HG03039 (cell line): ENCODE measurements around the gene IQSEC1.

Experiments
- ATAC-seq: cut with Tn5 transposase; IDR thresholded peaks from one replicate; pipeline ENCODE4 v1.9.1; 2021; ENCODE audit warnings: mild to moderate bottlenecking, moderate library complexity; ENCODE audit not compliant: unreplicated experiment

IQSEC1 gene

DNA sequence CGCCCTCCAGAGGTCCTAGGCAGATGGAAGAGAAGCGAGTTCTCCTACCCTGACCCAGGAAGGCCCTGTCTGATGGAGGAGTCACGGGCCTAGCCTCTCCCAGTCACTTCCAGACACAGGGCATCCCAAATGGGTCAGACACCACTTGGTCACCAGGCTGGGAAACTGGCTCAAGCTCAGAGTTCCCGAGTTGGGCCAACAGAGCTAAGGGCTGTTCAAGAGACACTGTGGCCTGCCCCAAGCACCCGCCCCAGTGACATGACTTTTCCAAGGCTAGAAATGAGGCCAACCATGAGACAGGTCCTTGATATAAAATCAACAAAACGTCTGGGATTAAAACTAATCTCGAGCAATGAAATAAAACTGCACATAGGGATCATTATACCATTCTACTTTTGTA is 113.8 kb downstream of the IQSEC1 start:
- no peak for ATAC-seq

DNA sequence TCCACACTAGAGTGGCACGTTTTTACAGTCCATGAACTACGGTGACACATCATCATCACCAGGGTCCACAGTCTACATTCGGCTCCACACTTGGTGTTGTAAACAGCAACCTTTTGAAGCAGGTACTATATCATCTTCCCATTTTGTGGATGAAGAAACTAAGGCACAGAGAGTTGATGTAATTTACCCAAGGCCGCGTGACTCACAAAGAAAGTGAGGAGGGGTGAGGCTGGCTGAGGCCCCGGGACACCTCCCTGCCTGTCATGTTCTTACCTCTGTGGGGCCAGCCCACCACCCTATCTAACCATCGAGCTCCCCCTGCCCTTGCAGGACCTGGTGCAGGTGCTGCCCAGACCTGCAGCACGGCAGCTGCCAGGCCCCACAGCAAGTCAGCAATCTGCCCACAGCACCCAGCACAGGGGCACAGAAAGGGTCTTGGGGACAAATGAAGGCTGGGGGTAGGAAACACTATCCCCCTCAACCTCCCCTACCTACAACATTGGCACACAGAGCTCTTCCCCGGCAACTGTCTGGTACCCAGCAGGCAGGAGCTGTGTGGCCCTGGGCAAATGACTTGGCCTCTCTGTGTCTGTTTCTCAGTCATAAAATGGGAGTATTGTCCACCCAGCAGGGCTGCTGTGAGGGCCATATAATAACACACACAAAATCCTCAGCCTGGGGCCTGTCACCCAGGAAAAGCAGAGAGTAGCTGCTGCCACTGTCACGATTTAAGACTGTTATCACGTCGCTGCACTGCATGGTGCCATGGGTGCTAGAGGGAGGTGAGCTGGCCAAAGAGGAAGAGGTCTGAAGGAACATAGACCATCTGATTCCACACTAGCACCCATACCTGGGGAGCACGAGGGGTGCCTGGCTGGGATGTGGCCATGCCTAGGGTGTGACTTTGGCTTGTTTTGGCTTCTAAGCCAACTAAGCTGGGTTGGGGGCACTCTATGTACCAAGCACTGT is 115.1 kb downstream of the IQSEC1 start:
- no peak for ATAC-seq

DNA sequence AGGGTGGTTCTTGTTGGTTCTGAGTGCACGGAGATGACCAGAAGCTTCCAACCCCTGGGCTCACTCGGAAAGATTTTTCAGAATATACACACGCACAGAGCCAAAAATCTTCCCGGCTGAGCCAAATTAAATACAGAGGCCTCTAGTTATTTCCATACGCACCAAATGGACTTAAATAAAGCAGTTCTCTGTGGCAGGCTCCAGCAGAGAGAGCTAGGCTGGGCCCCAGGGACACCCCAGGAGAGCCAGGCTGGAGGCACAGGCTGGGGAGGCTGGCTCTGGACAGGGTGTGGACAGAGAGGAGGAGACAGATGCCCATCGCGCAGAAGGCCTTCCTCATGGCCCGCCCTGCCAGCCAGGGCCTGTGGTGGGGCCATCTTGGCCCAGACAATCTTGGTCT is 115.9 kb downstream of the IQSEC1 start:
- ATAC-seq = no peak

DNA sequence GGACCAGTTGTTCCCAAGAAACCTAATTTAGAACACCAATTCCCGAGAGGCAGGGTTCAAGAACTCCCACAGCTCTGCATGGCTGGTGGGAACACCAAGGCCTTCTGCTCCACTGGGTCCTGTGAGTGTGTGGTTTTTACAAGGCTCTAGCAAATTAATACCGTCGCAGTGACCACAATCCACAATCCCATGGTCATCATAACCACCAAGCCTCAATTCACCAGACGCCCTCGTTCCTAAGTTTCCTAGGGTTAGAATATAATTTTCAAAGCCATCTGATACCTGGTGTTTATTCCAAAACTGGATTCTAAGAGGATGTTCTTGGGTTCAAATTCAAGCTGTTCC is 116.9 kb downstream of the IQSEC1 start:
- ATAC-seq = no peak

DNA sequence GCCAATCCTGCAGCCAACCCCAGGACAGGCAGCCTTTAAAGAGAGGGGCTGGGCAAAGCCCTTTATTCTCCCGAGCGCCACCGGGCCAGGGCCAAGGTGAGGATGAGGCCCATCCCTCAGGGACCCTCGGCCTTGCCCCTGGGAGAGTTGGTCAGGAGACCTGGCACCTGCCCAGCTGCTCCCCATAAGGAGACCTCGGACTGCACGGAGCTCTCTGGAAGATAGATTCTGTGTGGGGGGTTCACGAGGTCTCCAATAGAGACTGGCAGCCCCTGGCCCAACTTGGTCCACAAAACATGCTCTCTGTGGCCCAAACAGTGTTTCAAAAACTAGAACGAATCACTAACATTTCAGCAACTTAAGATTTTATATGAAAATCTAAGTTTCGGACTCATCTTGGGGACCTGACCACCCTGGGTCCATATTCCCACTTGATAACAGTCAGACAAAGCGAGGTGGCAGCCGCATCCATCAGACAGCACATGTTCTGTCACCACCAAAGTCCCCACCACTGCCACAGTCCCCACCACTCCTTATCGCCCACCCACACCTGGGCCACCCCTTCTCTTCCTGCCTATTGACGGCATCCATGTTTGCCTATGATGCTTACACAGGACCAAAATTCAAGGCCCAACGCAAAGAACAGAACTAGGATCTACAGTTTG is 117.4 kb downstream of the IQSEC1 start:
- ATAC-seq = no peak

DNA sequence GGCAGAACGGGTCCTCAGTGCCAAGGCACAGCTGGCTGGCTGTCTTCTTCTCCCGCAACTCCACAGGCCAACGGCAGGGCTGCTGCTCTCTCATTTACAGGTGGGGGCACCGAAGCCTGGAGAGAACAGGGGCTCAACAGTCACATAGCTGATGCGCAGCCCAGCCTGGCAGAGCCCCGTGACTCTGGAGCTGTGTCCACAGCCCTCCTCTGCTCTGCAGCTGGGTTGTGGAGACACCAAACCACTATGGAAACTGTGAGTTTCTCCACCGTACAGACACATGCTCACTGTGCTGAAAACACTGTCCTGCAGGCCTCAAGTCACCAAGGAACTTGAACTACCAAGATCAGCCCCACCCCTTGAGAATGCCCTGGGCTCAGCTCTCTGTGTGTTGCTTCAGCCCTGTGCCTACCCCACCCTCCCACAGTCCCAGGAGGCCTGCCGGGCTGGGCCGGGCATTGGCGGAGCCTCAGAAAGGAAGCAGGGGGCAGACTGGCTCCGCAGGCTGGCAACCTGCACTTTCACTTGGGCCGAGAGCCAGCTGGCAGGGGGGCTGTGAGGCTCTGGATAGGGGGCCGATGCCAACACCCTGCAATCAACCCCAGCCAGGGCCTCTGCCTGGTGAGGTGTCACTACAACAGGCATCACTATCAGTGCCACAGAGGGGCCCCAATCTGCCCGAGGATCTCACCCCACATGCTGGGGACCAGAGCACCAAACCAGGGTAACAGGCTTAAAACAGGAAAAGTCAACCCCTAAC is 118.2 kb downstream of the IQSEC1 start:
- no peak for ATAC-seq

DNA sequence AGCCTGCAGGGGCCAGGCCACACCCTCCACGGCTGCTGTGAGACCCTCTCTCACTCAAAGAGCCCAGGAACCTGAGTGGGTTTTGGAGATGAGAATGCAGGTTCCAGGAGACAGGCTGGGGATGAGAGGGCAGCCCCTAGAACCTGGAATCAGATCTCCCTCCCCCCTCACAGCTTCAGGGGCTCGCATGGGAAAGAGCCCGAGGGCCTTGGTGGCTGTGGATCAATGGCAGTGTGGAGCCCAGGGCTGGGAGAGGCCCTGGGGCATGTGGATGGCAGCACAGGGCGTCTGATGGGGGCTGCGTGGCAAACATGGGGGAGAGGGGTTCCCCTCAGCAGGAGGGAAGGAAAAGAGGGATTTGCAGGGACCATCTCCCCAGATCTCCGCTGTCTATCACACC is 119.0 kb downstream of the IQSEC1 start:
- ATAC-seq = no peak

DNA sequence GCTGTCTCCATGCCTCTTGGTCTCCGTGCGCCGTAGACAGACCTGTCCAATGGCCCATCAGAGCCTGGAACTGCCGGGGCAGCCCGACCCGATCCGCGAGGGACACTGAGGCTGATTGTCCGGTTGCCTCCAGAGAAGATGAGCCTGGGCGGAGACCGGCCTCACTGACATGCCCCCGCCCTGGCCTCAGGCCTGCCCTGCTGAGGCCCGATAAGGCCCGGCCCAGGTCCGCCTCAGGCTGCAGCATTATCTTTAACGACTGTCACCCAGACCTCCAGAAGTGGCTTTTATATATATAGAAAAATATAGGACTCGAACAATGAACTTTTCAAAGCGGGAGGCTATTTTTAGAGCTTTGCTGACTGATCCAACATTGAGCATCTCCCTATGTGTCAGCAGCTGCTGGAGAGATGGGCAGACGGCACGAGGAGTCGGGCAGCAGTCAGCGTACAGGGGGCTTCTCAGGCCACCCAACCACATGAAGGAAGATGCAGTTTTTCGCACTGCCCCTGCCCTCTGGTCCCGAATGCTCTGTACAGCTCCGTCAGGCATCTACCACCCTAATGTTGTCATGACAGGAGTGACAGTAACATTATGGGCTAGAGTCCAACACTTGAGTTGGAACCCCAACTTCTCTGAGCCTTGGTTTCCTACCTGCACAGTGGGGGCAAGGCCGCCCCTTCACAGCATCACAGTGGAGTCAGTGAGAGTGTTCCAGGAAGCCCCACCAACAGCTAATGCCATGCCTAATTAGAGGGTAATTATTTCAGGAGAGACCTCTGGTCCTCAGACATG is 119.8 kb downstream of the IQSEC1 start:
- no peak for ATAC-seq

DNA sequence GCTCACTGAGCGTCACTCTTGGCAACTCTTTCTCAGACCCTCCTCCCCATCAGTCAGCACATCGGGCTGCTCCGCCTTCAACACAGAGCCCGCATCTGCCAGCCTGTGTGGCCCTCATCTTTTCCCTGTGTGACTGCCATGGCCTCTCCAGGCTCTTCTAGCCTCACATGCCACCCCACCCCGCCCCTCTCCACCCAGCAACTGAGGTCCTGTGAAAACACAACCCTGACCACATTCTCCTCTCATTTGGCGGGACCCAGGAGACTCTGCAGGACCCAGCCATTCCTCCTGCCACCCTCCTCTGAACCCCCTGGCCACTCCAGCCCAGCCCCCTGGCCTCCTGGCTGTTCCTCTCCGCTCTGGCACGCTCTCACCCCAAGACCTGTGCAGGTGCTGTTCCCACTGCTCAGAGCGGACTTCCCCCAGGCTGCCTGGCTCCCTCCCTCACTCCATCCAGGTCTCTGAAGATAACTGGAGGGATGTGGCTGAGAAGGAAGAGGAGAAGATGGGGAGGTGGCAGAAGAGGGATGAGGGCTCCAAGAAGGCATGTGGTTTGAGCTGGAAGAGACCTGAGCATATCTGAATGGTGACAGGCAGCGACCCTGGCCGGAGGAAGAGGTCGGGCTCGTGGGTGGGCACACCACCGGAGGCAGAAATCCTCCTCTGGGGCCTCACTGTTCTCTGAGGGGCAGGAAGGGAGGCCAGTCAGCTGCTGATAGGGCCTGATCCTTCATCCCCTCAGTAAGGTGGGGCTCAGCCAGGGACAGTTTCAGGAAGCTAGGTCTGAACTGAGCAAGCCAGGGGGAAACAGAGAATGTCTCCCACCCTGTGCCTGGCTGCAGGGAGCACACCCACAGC is 120.7 kb downstream of the IQSEC1 start:
- ATAC-seq = no peak

DNA sequence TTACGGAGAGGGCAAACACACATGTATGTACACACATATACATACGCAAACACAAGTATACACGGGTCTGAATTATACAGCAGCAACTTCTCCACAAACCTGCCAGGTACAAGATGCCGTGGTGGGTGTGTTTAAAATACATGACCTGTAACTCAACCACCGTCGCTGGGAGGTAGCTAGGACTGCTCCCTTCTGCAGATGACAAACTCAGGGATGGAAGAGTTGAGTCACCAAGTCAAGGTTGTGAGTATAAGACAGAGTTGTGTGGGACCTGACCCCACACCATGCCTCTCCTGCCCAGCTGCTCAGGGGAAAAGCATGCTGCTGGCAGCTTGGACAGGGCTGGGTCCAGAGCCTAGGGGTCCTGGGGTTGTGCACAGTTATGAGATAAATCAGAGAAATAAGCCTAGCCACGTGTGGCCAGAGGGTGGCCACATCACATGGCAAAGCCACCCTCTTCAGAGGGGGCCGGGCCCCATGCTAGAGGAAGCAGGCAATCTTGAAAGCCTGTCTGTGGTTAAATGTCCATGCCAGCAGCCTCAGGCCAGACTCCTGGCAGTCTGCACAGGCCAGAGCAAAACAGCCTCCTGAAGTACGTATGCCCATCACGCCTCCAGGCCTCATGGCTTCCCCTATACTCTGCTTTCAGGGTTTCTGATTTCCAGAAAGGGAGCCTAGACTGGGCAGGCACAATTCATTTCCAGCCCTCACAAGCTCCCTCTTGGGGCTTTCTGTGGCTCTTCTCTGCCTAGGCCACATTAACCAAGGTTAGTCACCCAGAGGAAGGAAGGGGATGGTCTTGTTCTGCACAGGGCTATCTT is 124.1 kb downstream of the IQSEC1 start:
- ATAC-seq = no peak

DNA sequence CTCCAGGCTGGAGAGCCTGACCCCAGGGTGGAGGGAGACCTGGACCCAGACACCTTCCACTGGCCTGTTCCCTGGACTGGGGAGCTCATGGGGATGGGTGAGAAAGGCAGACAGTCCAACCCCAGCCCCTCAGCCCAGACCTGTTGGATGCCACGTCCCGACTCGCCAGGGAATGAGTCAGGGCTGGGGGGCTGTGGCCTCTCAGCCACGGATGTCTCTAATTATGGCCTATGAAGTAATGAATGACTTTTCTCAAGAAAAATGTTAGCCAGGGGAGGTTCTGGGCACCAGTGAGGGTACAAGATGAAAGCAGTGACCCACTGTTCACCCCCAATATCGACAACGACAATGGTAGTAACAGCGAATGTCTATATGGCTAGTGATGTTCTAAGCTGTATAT is 124.9 kb downstream of the IQSEC1 start:
- no peak for ATAC-seq

DNA sequence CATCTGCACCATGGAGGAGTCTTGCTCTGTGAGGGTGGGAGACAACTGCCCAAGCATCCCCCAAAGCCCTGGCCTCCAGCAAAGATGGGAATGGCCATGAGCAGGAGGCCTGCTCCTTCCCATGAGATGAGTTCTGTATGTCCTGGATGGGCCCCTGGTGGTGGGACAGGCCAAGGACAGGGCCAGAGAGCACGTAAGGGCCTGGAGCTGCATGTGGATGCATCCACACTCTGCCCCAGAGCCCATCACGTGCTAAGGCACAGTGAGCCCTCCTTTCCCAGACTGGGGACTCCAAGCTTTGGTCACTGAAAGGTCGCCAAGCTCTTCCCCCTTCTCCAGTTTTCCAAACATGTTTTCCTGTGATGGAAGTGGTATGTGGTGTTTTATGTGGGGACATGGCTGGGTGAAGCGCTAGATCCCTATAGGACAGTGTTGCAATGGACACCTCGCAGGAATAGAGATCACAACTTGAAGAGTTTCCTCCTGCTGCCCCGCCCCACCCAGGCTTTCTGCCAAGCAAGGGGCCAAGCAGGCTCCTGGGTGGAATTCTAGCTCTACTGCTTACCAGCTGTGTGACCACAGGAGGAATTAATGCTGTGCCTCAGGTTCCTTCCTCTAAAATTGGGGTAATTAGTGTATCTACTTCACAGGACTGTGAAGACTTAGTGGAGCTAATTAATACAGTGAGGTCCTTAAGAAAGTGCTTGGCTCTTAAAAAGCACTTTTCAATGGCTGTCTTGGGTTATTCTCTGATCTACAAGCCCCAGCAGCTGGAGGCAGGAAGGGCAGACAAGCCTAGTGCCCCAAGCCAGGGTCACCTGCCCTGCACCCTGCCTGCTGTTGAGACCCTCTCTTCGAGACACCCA is 125.5 kb downstream of the IQSEC1 start:
- ATAC-seq = no peak

DNA sequence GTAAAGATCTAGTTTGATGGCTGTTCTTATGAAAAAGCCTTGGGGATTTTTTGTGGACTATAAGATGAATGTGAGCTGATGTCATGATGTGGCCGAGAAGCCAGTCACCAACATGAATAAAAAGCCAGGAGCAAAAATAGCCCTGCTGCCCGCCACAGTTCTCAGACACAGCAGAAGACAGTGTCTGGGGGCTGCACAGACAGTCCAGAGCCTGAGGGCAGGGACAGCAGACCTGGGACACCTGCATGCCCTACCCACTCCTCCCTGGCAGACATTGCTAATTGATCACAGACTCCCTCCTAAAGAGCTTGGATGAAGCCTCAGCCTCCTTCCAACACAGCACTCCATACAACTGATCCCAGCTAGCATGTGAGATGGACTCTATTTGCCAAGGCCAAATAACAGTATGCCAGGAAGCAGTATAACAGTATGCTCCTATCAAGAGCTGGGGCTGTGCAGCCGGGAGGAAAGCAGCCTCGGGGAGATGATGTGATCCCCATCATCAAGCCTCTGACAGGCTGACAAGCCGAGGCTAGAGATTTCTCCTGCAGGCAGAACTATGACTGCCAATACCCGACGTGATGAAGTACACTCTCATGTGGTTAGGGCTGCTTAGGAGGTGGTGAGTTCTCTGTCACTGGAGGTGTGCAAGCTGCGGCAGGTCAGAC is 126.4 kb downstream of the IQSEC1 start:
- no peak for ATAC-seq

DNA sequence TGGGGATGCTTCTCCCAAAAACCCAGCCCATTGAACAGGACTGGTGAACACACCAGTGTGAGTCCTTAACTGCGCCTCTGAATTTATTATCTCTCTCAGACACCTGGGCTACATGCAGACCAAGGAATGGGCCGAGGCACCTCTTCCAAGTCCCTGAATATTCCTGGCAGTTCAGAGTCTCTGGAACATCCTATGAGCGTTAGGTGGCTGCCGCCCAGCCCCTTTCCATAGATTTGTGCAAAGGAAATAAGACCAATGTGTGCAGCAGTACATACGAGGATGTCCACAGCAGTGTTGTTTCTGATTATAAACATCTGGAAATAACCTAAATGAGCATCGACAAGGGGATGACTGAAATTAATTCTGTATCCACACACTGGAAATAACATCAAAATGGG is 127.0 kb downstream of the IQSEC1 start:
- ATAC-seq = no peak

DNA sequence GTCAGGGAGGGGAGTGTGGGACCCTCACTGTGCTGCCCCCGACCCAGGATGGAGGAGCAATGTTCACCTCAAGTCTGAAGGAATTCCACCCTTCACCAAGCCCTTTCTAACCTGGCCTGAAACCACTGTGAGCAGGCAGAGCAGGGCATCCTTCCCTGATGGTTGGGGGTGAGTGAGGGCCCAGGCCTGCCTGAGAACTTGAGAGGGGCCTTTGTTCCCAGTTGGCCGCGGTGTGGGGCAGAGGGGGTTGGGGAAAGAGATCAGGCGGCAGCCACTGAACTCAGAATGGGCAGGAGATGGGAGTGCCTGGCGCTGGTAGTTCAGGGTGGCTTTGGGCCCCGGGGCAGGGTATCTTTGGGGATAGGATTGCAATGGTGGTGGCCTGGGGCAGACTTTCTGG is 128.4 kb downstream of the IQSEC1 start:
- no peak for ATAC-seq

DNA sequence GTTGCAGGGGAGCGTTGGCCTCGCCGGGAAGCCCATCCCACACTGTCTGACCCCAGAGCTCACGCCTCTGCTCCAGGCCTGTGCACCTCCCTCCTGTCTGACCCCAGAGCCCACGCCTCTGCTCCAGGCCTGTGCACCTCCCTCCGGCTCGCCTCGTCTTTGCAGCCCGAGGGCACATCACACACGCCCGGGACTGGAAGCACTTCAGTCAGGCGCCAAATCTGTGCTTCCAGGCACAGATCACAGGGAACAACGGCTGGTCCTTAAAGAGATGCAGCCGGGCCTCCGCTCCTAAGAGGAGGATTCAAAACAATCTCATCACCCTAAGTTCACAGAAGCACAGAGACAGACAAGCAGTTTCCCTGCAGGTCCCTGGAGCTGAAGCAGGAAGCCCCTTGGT is 128.8 kb downstream of the IQSEC1 start:
- ATAC-seq = no peak

DNA sequence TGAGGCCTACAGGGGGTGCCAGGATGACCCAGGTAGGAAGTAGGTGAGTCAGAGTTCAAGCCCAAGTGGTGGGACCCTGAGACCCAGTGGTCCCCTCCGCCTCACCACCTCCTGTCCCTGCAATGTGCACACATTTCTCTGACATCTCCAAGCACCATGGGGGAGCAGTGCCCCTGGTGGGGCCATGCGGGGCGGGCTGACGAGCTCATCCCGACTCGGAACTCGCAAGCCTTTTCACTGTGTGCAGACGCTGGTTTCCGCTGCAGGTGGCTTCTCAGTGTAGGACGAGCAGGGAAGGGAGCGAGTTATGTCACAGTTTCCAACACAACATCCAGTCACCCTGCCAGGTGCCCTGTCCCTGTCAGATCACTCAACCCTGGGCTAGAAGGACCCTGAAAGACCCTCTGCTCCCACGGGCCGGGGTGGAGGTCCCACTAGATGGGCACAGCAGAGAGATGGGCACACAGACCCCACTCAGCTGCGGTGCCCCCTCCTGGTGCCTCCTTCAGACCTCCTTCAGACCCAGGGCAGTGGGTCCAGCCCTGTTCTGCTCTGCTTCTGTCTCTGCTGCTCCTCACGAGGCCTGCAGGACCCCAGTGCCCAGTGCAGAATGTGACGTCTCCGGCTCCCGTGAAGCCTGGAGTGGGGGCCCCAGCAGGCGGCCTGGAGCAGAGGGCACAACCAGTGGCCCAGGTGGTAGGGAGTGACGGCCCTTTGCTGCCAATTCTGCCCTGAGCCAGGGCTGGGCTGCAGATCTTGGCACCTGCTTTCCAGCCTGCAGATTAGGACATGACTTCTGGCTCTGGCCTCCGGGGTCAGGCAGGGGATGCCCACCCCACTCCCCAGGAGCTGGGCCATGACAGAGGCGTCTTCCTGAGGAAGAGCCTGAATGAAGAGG is 129.9 kb downstream of the IQSEC1 start:
- ATAC-seq = no peak
